SK-N-SH treated with all-trans-retinoic acid at 6 μM for 48 hours (cell line): Measurements from ENCODE around the gene GRAMD4.
"Not testable (repeated sequence)": the region's sequence is repeated elsewhere in the genome, so short reads cannot be mapped to it uniquely, and the experiment has no call there.

Experiments
- ATAC-seq: fragments of 200-7000 bp; cut with Tn5 transposase; 3 replicates; pipeline ENCODE4 v1.9.1; 2020; ENCODE audit warnings: mild to moderate bottlenecking, moderate library complexity
- ARNTL ChIP-seq: fragments of 450-650 bp; formaldehyde crosslinking; IDR thresholded peaks from 2 replicates; pipeline ENCODE4 v1.5.0; 2020; ENCODE audit warnings: low read depth, mild to moderate bottlenecking, moderate library complexity, borderline replicate concordance
- BACH2 ChIP-seq: fragments of 250-450 bp; sonication (Bioruptor Pico); IDR thresholded peaks from 2 replicates; pipeline ENCODE4 v1.9.0; 2021; ENCODE audit warnings: mild to moderate bottlenecking, borderline replicate concordance
- CSDC2 ChIP-seq: fragments of 250-450 bp; sonication (Bioruptor Pico); IDR thresholded peaks from 2 replicates; pipeline ENCODE4 v1.5.0; 2020; ENCODE audit warnings: mild to moderate bottlenecking, moderate library complexity
- CSRNP3 ChIP-seq: fragments of 250-450 bp; sonication (Bioruptor Pico); IDR thresholded peaks from 2 replicates; pipeline ENCODE4 v1.5.1; 2021; ENCODE audit warnings: mild to moderate bottlenecking, moderate library complexity
- ESRRG ChIP-seq: fragments of 250-450 bp; sonication (Bioruptor Pico); IDR thresholded peaks from 2 replicates; pipeline ENCODE4 v1.6.1; 2021; ENCODE audit warnings: mild to moderate bottlenecking
- OSR1 ChIP-seq: fragments of 250-450 bp; sonication (Bioruptor Pico); IDR thresholded peaks from 2 replicates; pipeline ENCODE4 v1.8.0; 2022; ENCODE audit warnings: moderate library complexity, mild to moderate bottlenecking, inconsistent platforms
- PATZ1 ChIP-seq: fragments of 250-450 bp; sonication (Bioruptor Pico); IDR thresholded peaks from 2 replicates; pipeline ENCODE4 v1.8.0; 2020; ENCODE audit warnings: mild to moderate bottlenecking, moderate library complexity, borderline replicate concordance
- POU6F1 ChIP-seq: fragments of 250-450 bp; sonication (Bioruptor Pico); IDR thresholded peaks from 2 replicates; pipeline ENCODE4 v1.8.0; 2021; ENCODE audit warnings: low read depth, mild to moderate bottlenecking, moderate library complexity, borderline replicate concordance
- SNAI2 ChIP-seq: fragments of 250-450 bp; sonication (Bioruptor Pico); IDR thresholded peaks from 2 replicates; pipeline ENCODE4 v1.5.0; 2020; ENCODE audit warnings: mild to moderate bottlenecking, moderate library complexity
- TOX ChIP-seq: fragments of 250-450 bp; sonication (Bioruptor Pico); IDR thresholded peaks from 2 replicates; pipeline ENCODE4 v1.8.0; 2021; ENCODE audit warnings: mild to moderate bottlenecking, moderate library complexity, borderline replicate concordance
- TSHZ2 ChIP-seq: fragments of 250-450 bp; sonication (Bioruptor Pico); IDR thresholded peaks from 2 replicates; pipeline ENCODE4 v1.5.0; 2020; ENCODE audit warnings: mild to moderate bottlenecking, moderate library complexity
- ZFP3 ChIP-seq: fragments of 250-450 bp; sonication (Bioruptor Pico); IDR thresholded peaks from 2 replicates; pipeline ENCODE4 v1.5.0; 2020; ENCODE audit warnings: mild to moderate bottlenecking, moderate library complexity
- ZFP30 ChIP-seq: fragments of 450-650 bp; formaldehyde crosslinking; IDR thresholded peaks from 2 replicates; pipeline ENCODE4 v1.5.0; 2022; ENCODE audit warnings: mild to moderate bottlenecking, moderate library complexity
- ZNF565 ChIP-seq: fragments of 450-650 bp; formaldehyde crosslinking; conservative IDR thresholded peaks from 2 replicates; pipeline ENCODE4 v1.5.0; 2020; ENCODE audit warnings: low read depth, mild to moderate bottlenecking, moderate library complexity
- ZNF8 ChIP-seq: fragments of 450-650 bp; formaldehyde crosslinking; IDR thresholded peaks from 2 replicates; pipeline ENCODE4 v1.5.0; 2020; ENCODE audit warnings: mild to moderate bottlenecking, moderate library complexity

Gene GRAMD4

GRCh38 chr22:46632646-46633249 is 12.6 kb downstream of the GRAMD4 start:
- ATAC-seq = no peak
- TF ChIP-seq OSR1 (CRISPR knock-in tag) = no peak
- no peak for TF ChIP-seq ZNF8 (CRISPR knock-in tag)
- TF ChIP-seq ZFP3 (CRISPR knock-in tag) = no peak
- no peak for TF ChIP-seq CSRNP3
- no peak for TF ChIP-seq TOX (CRISPR knock-in tag)
- no peak for TF ChIP-seq SNAI2 (CRISPR knock-in tag)
- TF ChIP-seq ZNF565 (CRISPR knock-in tag) = no peak
- no peak for TF ChIP-seq CSDC2
- TF ChIP-seq ZFP30 = no peak
- TF ChIP-seq, all 23 proteins: peak for 0

- no peak for TF ChIP-seq PATZ1 (CRISPR knock-in tag)
- TF ChIP-seq BACH2 (CRISPR knock-in tag) = no peak
- no peak for TF ChIP-seq POU6F1 (CRISPR knock-in tag)
- no peak for ATAC-seq
Observed at GRCh38 chr22:46633334-46633890, 13.2 kb downstream of the GRAMD4 start.

GRCh38 chr22:46634011-46634699 is 14.0 kb downstream of the GRAMD4 start:
- TF ChIP-seq ZNF8 (CRISPR knock-in tag) (no peak), ESRRG (no peak), TSHZ2 (no peak), SNAI2 (CRISPR knock-in tag) (no peak), CSRNP3 (no peak), ZFP3 (CRISPR knock-in tag) (no peak), PATZ1 (CRISPR knock-in tag) (no peak), ARNTL (no peak), TOX (CRISPR knock-in tag) (no peak)
- ATAC-seq = no peak

- not testable (repeated sequence) for ATAC-seq
Observed at GRCh38 chr22:46634973-46635685, 14.9 kb downstream of the GRAMD4 start.
